Measurements from ENCODE around the gene HIF1A.
A peak's percentile ranks its signal among the peaks of the same experiment; 100 is the strongest.

The HIF1A gene

DNA sequence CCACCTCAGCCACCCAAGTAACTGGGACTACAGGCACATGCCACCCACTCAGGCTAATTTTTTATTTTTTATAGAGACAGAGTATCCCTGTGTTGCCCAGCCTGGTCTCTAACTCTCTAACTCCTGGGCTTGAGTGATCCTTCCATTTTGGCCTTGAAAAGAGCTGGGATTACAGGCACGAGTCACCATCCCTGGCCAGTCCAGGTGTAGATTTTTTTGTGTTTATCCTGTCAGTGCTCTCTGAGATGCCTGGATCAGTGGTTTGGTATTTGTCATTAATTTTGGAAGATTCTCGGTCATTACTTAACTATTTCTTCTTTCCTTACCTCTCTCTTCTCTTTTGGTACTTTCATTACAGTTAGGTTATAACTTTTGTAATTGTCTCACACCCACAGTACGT lies 5.3 kb upstream of the HIF1A start:
- no peaks in the 10 kb centered on the region for H3K36me3 ChIP-seq (ENCODE audit: insufficient read depth, low read length)
- no peaks in the 10 kb centered on the region for H3K9me3 ChIP-seq (ENCODE audit: low read length)
- H3K4me1 ChIP-seq (ENCODE audit: insufficient read depth, low read length) = peaks cover 6% of the 10 kb centered on the region
- H2AFZ ChIP-seq (ENCODE audit: low read depth, low read length) = no peak overlapping the region
- H3K4me3 ChIP-seq (ENCODE audit: low read length) = no peak overlapping the region
- no peaks in the 10 kb centered on the region for H3K27me3 ChIP-seq (ENCODE audit: insufficient read depth, low read length)

DNA sequence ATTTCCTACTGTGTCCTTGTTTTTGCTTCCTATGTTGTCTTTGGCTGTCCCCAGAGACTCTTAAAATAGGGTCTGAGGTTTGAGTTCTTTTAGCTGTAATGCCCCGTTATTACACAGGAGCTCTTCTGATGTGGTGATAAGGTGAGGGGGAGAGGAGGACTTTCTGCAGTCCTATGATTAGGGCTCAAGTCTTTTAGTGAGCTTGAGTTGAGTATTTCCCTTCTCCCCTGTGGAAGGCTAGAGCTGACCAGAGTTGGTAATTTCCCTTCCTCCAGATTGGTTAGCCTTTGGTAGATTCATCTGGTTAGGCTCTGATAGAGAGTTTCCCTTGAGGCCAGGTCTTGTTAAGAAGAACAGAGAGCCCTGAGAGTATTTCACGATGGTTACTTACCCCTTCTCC lies 4.3 kb upstream of the HIF1A start:
- H3K4me1 ChIP-seq (ENCODE audit: insufficient read depth, low read length) = peaks cover 6% of the 10 kb centered on the region
- no peaks in the 10 kb centered on the region for H3K36me3 ChIP-seq (ENCODE audit: insufficient read depth, low read length)
- no peaks in the 10 kb centered on the region for H3K27me3 ChIP-seq (ENCODE audit: insufficient read depth, low read length)
- H3K4me3 ChIP-seq (ENCODE audit: low read length) = no peak overlapping the region
- H3K9me3 ChIP-seq (ENCODE audit: low read length) = no peaks in the 10 kb centered on the region
- H2AFZ ChIP-seq (ENCODE audit: low read depth, low read length) = no peak overlapping the region

GRCh38 chr14:61691495-61691894 lies 3.8 kb upstream of the HIF1A start:
- H3K36me3 ChIP-seq (ENCODE audit: insufficient read depth, low read length) = no peaks in the 10 kb centered on the region
- no peaks in the 10 kb centered on the region for H3K9me3 ChIP-seq (ENCODE audit: low read length)
- peaks cover 6% of the 10 kb centered on the region for H3K4me1 ChIP-seq (ENCODE audit: insufficient read depth, low read length)
- no peak overlapping the region for H3K4me3 ChIP-seq (ENCODE audit: low read length)
- H3K27me3 ChIP-seq (ENCODE audit: insufficient read depth, low read length) = no peaks in the 10 kb centered on the region
- no peak overlapping the region for H2AFZ ChIP-seq (ENCODE audit: low read depth, low read length)

DNA sequence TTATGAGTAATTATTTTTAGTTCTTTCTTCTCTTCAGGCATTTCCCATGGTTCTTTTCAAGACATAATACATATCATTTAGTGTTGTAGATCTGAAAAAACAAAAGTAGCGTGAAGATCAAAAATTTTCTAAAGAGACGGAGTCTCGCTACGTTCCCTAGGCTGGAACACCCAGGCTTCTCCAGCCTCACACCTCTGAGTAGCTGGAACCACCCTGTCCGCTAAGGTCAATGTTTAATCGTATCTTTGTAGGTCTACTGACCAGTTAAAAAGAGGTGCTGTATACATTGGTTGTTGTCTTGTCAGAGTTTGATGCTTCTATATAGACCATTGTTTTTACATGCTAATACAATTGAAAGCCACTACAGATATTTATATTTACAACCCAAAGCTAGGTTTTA lies 1.3 kb upstream of the HIF1A start:
- Histone ChIP-seq H3K4me1 (ENCODE audit: insufficient read depth, low read length) (peaks cover 24% of the 10 kb centered on the region), H3K36me3 (ENCODE audit: insufficient read depth, low read length) (no peaks in the 10 kb centered on the region), H2AFZ (ENCODE audit: low read depth, low read length) (no peak overlapping the region), H3K27me3 (ENCODE audit: insufficient read depth, low read length) (no peaks in the 10 kb centered on the region), H3K9me3 (ENCODE audit: low read length) (no peaks in the 10 kb centered on the region), H3K4me3 (ENCODE audit: low read length) (no peak overlapping the region)

DNA sequence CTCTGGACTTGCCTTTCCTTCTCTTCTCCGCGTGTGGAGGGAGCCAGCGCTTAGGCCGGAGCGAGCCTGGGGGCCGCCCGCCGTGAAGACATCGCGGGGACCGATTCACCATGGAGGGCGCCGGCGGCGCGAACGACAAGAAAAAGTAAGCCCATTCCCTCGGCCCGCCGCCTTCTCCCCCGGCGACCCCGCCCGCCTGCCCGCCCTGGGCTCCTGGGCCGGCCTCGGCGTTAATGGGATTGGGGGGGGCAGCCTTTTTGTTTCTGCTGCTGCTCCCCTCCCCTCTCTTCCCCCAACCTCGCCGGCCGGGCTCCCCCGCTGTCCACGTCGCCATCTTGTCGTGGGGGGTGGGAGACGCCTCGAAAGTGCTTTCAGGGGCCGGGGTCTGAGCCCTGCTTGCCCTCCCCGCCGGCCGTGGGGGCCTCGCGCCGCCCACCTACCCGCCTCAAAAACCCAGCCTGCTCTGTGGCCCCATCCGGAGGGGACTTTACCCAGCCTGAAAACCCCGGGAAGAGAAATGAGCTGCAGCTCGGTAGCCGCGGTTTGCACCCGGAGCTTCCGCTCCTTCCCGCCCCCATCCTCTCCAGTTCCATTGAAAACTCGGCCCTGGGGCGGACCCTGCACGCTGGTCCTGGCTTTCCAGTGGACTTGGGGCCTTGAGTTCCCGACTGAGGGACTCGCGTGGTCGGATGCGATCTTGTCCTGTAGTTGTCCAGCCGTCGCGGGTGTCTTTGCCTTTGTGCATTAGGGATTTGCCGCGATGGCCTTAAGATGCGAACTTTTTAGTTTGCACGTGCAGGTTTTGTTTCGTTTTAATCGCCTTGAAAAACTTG lies 598 bp downstream of the HIF1A start:
- no peaks in the 10 kb centered on the region for H3K9me3 ChIP-seq (ENCODE audit: low read length)
- no peaks in the 10 kb centered on the region for H3K27me3 ChIP-seq (ENCODE audit: insufficient read depth, low read length)
- no peaks in the 10 kb centered on the region for H3K36me3 ChIP-seq (ENCODE audit: insufficient read depth, low read length)
- peak overlapping the region; percentile 73 for H3K4me3 ChIP-seq (ENCODE audit: low read length)
- peak overlapping the region; percentile 68 for H2AFZ ChIP-seq (ENCODE audit: low read depth, low read length)
- H3K4me1 ChIP-seq (ENCODE audit: insufficient read depth, low read length) = peaks cover 26% of the 10 kb centered on the region

GRCh38 chr14:61696753-61697318 lies 1.5 kb downstream of the HIF1A start:
- H2AFZ ChIP-seq (ENCODE audit: low read depth, low read length) = no peak overlapping the region

DNA sequence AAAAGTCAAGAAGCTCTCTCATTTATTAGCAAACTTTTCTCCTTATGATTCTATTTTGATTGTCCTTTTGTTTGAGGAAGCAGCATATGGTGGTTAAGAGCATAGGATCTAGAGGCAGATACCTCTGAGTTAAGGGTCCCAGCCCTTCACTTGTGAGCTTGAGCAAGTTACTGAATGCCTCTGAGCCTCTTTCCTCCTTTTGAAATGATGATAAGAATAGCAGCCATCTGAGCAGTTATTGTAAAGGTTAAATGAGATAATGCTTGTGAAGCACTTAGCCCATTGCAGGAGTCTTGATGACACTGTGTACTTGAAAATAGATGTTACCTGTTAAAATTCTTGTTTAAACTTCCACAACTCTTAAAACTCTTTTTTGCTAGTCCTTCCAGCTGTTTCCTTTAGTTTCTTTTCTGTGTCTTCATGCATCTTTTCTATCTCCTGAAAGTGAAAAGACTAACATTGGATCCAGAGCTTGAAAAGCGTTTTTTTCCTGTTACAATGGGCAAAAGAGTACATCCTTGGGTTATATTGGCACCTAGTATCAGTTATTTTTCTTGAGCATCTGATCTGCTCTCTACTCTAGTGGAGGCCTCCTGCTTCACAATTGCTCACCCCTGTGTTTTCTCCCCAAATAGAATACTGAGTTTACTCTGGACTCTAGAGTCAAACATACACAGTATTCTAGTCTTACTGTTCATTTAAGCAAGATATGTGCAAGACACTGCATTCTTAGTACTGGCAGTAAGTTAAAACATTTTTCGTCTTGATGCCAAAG lies 3.1 kb downstream of the HIF1A start:
- Histone ChIP-seq H3K9me3 (ENCODE audit: low read length) (no peaks in the 10 kb centered on the region), H3K36me3 (ENCODE audit: insufficient read depth, low read length) (no peaks in the 10 kb centered on the region), H3K4me1 (ENCODE audit: insufficient read depth, low read length) (peaks cover 26% of the 10 kb centered on the region), H3K27me3 (ENCODE audit: insufficient read depth, low read length) (no peaks in the 10 kb centered on the region), H2AFZ (ENCODE audit: low read depth, low read length) (no peak overlapping the region), H3K4me3 (ENCODE audit: low read length) (peak overlapping the region; percentile 73)

More at GRCh38 chr14:61696753-61697318, 1.5 kb downstream of the HIF1A start:
- Histone ChIP-seq H3K4me3 (ENCODE audit: low read length) (peak overlapping the region; percentile 73), H3K27me3 (ENCODE audit: insufficient read depth, low read length) (no peaks in the 10 kb centered on the region), H3K4me1 (ENCODE audit: insufficient read depth, low read length) (peaks cover 26% of the 10 kb centered on the region), H3K9me3 (ENCODE audit: low read length) (no peaks in the 10 kb centered on the region), H3K36me3 (ENCODE audit: insufficient read depth, low read length) (no peaks in the 10 kb centered on the region)

GRCh38 chr14:61699027-61699426 lies 3.7 kb downstream of the HIF1A start:
- no peaks in the 10 kb centered on the region for H3K9me3 ChIP-seq (ENCODE audit: low read length)

GRCh38 chr14:61700104-61700886 lies 5.0 kb downstream of the HIF1A start:
- Histone ChIP-seq H3K36me3 (ENCODE audit: insufficient read depth, low read length) (no peaks in the 10 kb centered on the region), H3K4me3 (ENCODE audit: low read length) (no peak overlapping the region), H3K27me3 (ENCODE audit: insufficient read depth, low read length) (no peaks in the 10 kb centered on the region), H3K4me1 (ENCODE audit: insufficient read depth, low read length) (peaks cover 20% of the 10 kb centered on the region), H2AFZ (ENCODE audit: low read depth, low read length) (no peak overlapping the region), H3K9me3 (ENCODE audit: low read length) (no peaks in the 10 kb centered on the region)

More at GRCh38 chr14:61699027-61699426, 3.7 kb downstream of the HIF1A start:
- Histone ChIP-seq H3K36me3 (ENCODE audit: insufficient read depth, low read length) (no peaks in the 10 kb centered on the region), H3K27me3 (ENCODE audit: insufficient read depth, low read length) (no peaks in the 10 kb centered on the region), H3K4me1 (ENCODE audit: insufficient read depth, low read length) (peaks cover 26% of the 10 kb centered on the region), H2AFZ (ENCODE audit: low read depth, low read length) (no peak overlapping the region), H3K4me3 (ENCODE audit: low read length) (peak overlapping the region; percentile 73)

DNA sequence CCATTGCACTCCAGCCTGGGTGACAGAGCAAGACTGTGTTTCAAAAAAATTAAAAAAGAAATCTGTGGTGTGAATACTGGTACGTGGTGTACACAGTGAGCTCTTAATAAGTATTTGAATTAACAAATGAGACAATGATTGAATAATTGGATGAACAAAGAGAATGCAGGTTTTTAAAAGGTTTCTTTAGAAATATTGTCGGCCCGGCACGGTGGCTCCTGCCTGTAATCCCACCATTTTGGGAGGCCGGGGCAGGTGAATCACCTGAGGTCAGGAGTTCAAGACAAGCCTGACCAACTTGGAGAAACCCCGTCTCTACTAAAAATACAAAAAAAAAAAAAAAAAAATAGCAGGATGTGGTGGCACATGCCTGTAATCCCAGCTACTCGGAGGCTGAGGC lies 6.6 kb downstream of the HIF1A start:
- no peaks in the 10 kb centered on the region for H3K36me3 ChIP-seq (ENCODE audit: insufficient read depth, low read length)
- H3K9me3 ChIP-seq (ENCODE audit: low read length) = no peaks in the 10 kb centered on the region
- H3K4me3 ChIP-seq (ENCODE audit: low read length) = no peak overlapping the region
- H2AFZ ChIP-seq (ENCODE audit: low read depth, low read length) = no peak overlapping the region
- no peaks in the 10 kb centered on the region for H3K27me3 ChIP-seq (ENCODE audit: insufficient read depth, low read length)
- peaks cover 20% of the 10 kb centered on the region for H3K4me1 ChIP-seq (ENCODE audit: insufficient read depth, low read length)

DNA sequence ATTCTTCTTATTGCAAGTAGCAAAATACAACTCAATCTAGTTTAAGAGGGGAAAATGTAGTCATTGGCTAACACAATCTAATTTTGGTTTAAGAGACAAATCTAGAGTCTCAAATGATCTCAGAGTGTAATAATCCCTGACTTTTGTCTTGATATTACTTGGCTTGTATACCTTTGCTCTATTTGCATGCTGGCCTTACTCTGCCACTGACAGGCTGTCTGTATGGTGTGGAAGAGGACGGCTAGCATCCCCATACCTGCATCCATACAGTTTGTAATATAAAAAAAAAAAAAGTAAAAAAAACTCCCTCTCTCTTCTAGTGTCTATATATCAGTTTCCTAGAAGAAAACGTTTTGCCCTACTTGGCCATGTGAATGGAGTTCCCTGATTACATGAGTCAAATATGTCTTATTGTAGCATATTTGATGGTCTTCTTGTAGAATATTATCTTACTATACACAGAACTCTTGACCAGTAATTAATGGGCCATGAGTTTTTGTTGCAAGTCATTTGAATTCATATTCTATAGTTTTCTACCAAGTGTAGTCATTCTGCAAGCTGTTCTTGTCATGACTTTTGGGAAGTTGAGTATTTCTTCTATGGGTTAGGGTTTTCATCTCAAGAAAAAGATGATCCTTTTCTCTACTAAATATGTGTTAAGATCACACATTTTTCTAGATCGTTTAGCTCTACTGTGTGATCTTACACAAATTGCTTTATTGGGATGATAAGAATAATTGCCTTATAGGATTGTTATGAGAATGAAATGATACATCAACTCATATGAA lies 8.2 kb downstream of the HIF1A start:
- peaks cover 7% of the 10 kb centered on the region for H3K4me1 ChIP-seq (ENCODE audit: insufficient read depth, low read length)

GRCh38 chr14:61704554-61704953 lies 9.2 kb downstream of the HIF1A start:
- Histone ChIP-seq H3K4me3 (ENCODE audit: low read length) (no peak overlapping the region), H3K36me3 (ENCODE audit: insufficient read depth, low read length) (no peaks in the 10 kb centered on the region), H3K4me1 (ENCODE audit: insufficient read depth, low read length) (no peaks in the 10 kb centered on the region), H3K27me3 (ENCODE audit: insufficient read depth, low read length) (no peaks in the 10 kb centered on the region), H3K9me3 (ENCODE audit: low read length) (peaks cover 1% of the 10 kb centered on the region), H2AFZ (ENCODE audit: low read depth, low read length) (no peak overlapping the region)

More for the DNA sequence above, 8.2 kb downstream of the HIF1A start:
- H3K4me3 ChIP-seq (ENCODE audit: low read length) = no peak overlapping the region
- H3K27me3 ChIP-seq (ENCODE audit: insufficient read depth, low read length) = no peaks in the 10 kb centered on the region
- H3K36me3 ChIP-seq (ENCODE audit: insufficient read depth, low read length) = no peaks in the 10 kb centered on the region
- peaks cover 1% of the 10 kb centered on the region for H3K9me3 ChIP-seq (ENCODE audit: low read length)
- no peak overlapping the region for H2AFZ ChIP-seq (ENCODE audit: low read depth, low read length)

All from neuron (in vitro differentiated cells).